ENCODE data around the gene SCAF4.

GRCh38 chr21:31678478-31678877, 53.4 kb downstream of the SCAF4 start:
- TF ChIP-seq, protein P1, sequence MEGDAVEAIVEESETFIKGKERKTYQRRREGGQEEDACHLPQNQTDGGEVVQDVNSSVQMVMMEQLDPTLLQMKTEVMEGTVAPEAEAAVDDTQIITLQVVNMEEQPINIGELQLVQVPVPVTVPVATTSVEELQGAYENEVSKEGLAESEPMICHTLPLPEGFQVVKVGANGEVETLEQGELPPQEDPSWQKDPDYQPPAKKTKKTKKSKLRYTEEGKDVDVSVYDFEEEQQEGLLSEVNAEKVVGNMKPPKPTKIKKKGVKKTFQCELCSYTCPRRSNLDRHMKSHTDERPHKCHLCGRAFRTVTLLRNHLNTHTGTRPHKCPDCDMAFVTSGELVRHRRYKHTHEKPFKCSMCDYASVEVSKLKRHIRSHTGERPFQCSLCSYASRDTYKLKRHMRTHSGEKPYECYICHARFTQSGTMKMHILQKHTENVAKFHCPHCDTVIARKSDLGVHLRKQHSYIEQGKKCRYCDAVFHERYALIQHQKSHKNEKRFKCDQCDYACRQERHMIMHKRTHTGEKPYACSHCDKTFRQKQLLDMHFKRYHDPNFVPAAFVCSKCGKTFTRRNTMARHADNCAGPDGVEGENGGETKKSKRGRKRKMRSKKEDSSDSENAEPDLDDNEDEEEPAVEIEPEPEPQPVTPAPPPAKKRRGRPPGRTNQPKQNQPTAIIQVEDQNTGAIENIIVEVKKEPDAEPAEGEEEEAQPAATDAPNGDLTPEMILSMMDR (IDR thresholded peaks at IDR 0.05 in 4 of 5, conservative IDR thresholded peaks at IDR 0.05 in 1 of 5), result no peak
- no peak for TF ChIP-seq POLR2A (IDR thresholded peaks at IDR 0.05)

Measured in gastrocnemius medialis (tissue), 4 donors.